A673 (cell line): Measurements from ENCODE around the gene AADACL2. TPM values are rescaled to one million over a fixed set of nuclear protein-coding genes. Genes with fewer than 3 reads are reported as not detected.
A peak's percentile ranks its signal among the peaks of the same experiment; 100 is the strongest.

Experiments used
- Bru-seq: library from RNA; stranded (reverse); fragments of 400-500 nt; gene quantifications from one replicate; lab custom pipeline; 2021; lab: Mats Ljungman, UMichigan
- BruChase-seq, 2 experiments: library from RNA; stranded (reverse); fragments of 400-500 nt; gene quantifications; one replicate each; lab custom pipeline; 2021; lab: Mats Ljungman, UMichigan
- BruUV-seq: library from RNA; stranded (reverse); fragments of 400-500 nt; replicated peaks from 2 replicates; lab custom pipeline; 2021; lab: Mats Ljungman, UMichigan
- CTCF ChIA-PET: fragments of 300-600 bp; sonication (Branson Sonifier 250); formaldehyde crosslinking; loops from one replicate; lab custom pipeline; 2022; ENCODE audit warnings: antibody characterized with exemption; lab: Charles Lee
- POLR2A ChIA-PET: fragments of 300-600 bp; sonication (Branson Sonifier 250); formaldehyde crosslinking; loops from one replicate; lab custom pipeline; 2022; ENCODE audit warnings: antibody characterized with exemption; ENCODE audit not compliant: low non-redundant PET; lab: Charles Lee
- DNase-seq: peaks from one replicate; pipeline ENCODE4 v3.0.0-alpha.2; 2015; ENCODE audit warnings: low spot score
- H3K27ac ChIP-seq: fragments of 200-600 bp; sonication (generic); 2 replicates; pipeline ENCODE4 v1.5.1; 2016; ENCODE audit warnings: mixed run types, low read depth, mild to moderate bottlenecking, mixed read lengths, antibody characterized with exemption, low read length; ENCODE audit not compliant: poor library complexity, severe bottlenecking
- H3K27me3 ChIP-seq: fragments of 200-600 bp; sonication (generic); replicated peaks from 2 replicates; pipeline ENCODE4 v1.6.1; 2017; ENCODE audit warnings: mixed run types, low read depth, mild to moderate bottlenecking, mixed read lengths, antibody characterized with exemption, low read length; ENCODE audit not compliant: insufficient read depth, poor library complexity
- H3K36me3 ChIP-seq: fragments of 200-600 bp; sonication (generic); 2 replicates; pipeline ENCODE4 v1.6.1; 2016; ENCODE audit warnings: mixed run types, mild to moderate bottlenecking, mixed read lengths, antibody characterized with exemption, low read length; ENCODE audit not compliant: insufficient read depth, poor library complexity, severe bottlenecking
- H3K4me1 ChIP-seq: fragments of 200-600 bp; sonication (generic); 2 replicates; pipeline ENCODE4 v1.6.1; 2017; ENCODE audit warnings: mixed run types, mild to moderate bottlenecking, mixed read lengths, antibody characterized with exemption, low read length; ENCODE audit not compliant: insufficient read depth, poor library complexity, severe bottlenecking
- H3K4me3 ChIP-seq: fragments of 200-600 bp; sonication (generic); 2 replicates; pipeline ENCODE4 v1.5.1; 2016; ENCODE audit warnings: low read depth, mixed run types, mild to moderate bottlenecking, mixed read lengths, low read length; ENCODE audit not compliant: poor library complexity, severe bottlenecking
- H3K9me3 ChIP-seq: fragments of 200-600 bp; sonication (generic); 2 replicates; pipeline ENCODE4 v1.6.1; 2016; ENCODE audit warnings: mixed run types, low read depth, mild to moderate bottlenecking, mixed read lengths, antibody characterized with exemption, low read length; ENCODE audit not compliant: poor library complexity, severe bottlenecking
- CTCF ChIP-seq: fragments of 300-800, 200-600 bp; sonication (generic); conservative IDR thresholded peaks from 2 replicates; pipeline ENCODE4 v1.5.1; 2017; ENCODE audit warnings: low read depth, mild to moderate bottlenecking, antibody characterized with exemption, low read length, moderate library complexity, mixed read lengths
- EZH2 ChIP-seq: fragments of 200-600 bp; sonication (generic); IDR thresholded peaks from 2 replicates; pipeline ENCODE4 v1.6.1; 2017; ENCODE audit warnings: borderline replicate concordance, low read depth, mild to moderate bottlenecking, mixed read lengths, antibody characterized with exemption, low read length; ENCODE audit not compliant: poor library complexity, severe bottlenecking
- intact Hi-C: fragments of 100-400 bp; cut with micrococcal nuclease; formaldehyde crosslinking; loops from one replicate; pipeline ENCODE4 v1.10.0; 2022; ENCODE audit not compliant: unreplicated experiment
- long read RNA-seq: library from polyadenylated mRNA; stranded (forward); transcript quantifications from one replicate; pipeline ENCODE4 v2.0.0, GENCODE V29; 2022
- total RNA-seq: library from RNA; stranded (reverse); gene quantifications from 2 replicates; pipeline ENCODE4 v1.2.3, GENCODE V29; 2021

The AADACL2 gene
- total RNA-seq = not detected in 2 replicates
- percentile 4 among the genes with signal in this experiment for Bru-seq, nascent RNA
- BruChase-seq, experiment 1, labeled RNA remaining after a 2-hour chase = percentile 9 among the genes with signal in this experiment
- BruChase-seq, experiment 2, labeled RNA remaining after a 6-hour chase = not detected
- long read RNA-seq = 0 reads

- intact Hi-C loops = no loop called here
- ChIA-PET POLR2A (no interaction called here), CTCF (no interaction called here)
- H3K27me3 ChIP-seq = no peaks in the 10 kb centered on the region
- no peak within 1 kb of the TSS for H3K27ac ChIP-seq
- H3K9me3 ChIP-seq = no peaks in the 10 kb centered on the region
- no peaks in the 10 kb centered on the region for H3K36me3 ChIP-seq
- TF ChIP-seq EZH2 (no peak), CTCF (no peak)
- H3K4me1 ChIP-seq = peaks cover 4% of the 10 kb centered on the region
- H3K4me3 ChIP-seq = no peak within 1 kb of the TSS
- BruUV-seq = no TSS peak
- no peak for DNase-seq
Measured at GRCh38 chr3:151733613-151734012, at the start of gene AADACL2. Gene AADACL2 (plus strand): TSS chr3:151733927. CDS start chr3:151734036, 109 bp downstream.

- POLR2A ChIA-PET = no interaction called here
- no peak overlapping the region for H3K4me3 ChIP-seq
- no peaks in the 10 kb centered on the region for H3K9me3 ChIP-seq
- no peaks in the 10 kb centered on the region for H3K36me3 ChIP-seq
- intact Hi-C loops = no loop called here
- no peak for DNase-seq
- no peak overlapping the region for H3K27ac ChIP-seq
- no peaks in the 10 kb centered on the region for H3K27me3 ChIP-seq
- BruUV-seq = no TSS peak
- no peaks in the 10 kb centered on the region for H3K4me1 ChIP-seq
- CTCF ChIA-PET = no interaction called here
- TF ChIP-seq CTCF (no peak), EZH2 (no peak)
Measured at GRCh38 chr3:151684094-151684493, 49.6 kb upstream of the AADACL2 start.

GRCh38 chr3:151686257-151686656 is 47.5 kb upstream of the AADACL2 start:
- CTCF ChIA-PET = no interaction called here
- H3K36me3 ChIP-seq = no peaks in the 10 kb centered on the region
- no peaks in the 10 kb centered on the region for H3K4me1 ChIP-seq
- no peaks in the 10 kb centered on the region for H3K9me3 ChIP-seq
- TF ChIP-seq CTCF = no peak
- TF ChIP-seq EZH2 = no peak
- H3K27me3 ChIP-seq = no peaks in the 10 kb centered on the region
- no TSS peak for BruUV-seq
- no peak overlapping the region for H3K27ac ChIP-seq
- POLR2A ChIA-PET = no interaction called here
- intact Hi-C loops = no loop called here
- H3K4me3 ChIP-seq = no peak overlapping the region
- DNase-seq = no peak
